A549 treated with AZD2906 at 1 μM for 4 hours (cell line): ENCODE data around the gene NKAIN1. TPM values are rescaled to one million over a fixed set of nuclear protein-coding genes. Genes with fewer than 3 reads are reported as not detected.

Source experiments
- total RNA-seq: library from RNA; stranded (reverse); fragments of 200-300 nt; extraction: Qiagen RNA extraction; gene quantifications from 5 replicates; pipeline ENCODE4 v1.2.3, GENCODE V29; 2022

Gene NKAIN1
- 0.85 to 1.2 TPM (median 1.0 TPM) in 5 replicates for total RNA-seq

GRCh38 chr1:31239653-31240241 lies at the start of gene NKAIN1:
Gene NKAIN1, minus strand, starts transcription at chr1:31239887. Its CDS starts 340 bp downstream, at chr1:31239547.

Other genes starting within 250 kb of the NKAIN1 start
- 23.9 to 32.0 TPM (median 30.4 TPM) in 5 replicates for gene PUM1, start 174.2 kb downstream of the NKAIN1 start, total RNA-seq
- gene SNRNP40, start 56.9 kb upstream of the NKAIN1 start, total RNA-seq, result 38.1 to 41.8 TPM (median 39.0 TPM) in 5 replicates
- gene ZCCHC17, start 57.1 kb upstream of the NKAIN1 start, total RNA-seq, result 21.4 to 25.5 TPM (median 23.0 TPM) in 5 replicates
- not detected in 5 replicates for gene FABP3, start 133.2 kb upstream of the NKAIN1 start, total RNA-seq
- gene SERINC2, start 173.3 kb upstream of the NKAIN1 start, total RNA-seq, result 18.8 to 32.8 TPM (median 29.6 TPM) in 5 replicates